Measurements from ENCODE around the gene SLC35F3. TPM values are rescaled to one million over a fixed set of nuclear protein-coding genes. Genes with fewer than 3 reads are reported as not detected.

The SLC35F3 gene
- total and polyA plus RNA-seq, 9 of the 15 experiments (the other 6 are each of a cell fraction or from before 2014, with no cell fraction given), result 0.04 to 0.07 (median 0.04) TPM; not detected in 6

- TF ChIP-seq IRF1 (CRISPR knock-in tag; IDR thresholded peaks at IDR 0.05; ENCODE audit: borderline replicate concordance), result peak; percentile 81; the same call in 1 of the 2 replicates
- no peak for TF ChIP-seq NR0B1 (IDR thresholded peaks at IDR 0.05; ENCODE audit: partially characterized antibody)
- TF ChIP-seq XRCC3 (IDR thresholded peaks at IDR 0.05), result no peak
- peak; percentile 88 for TF ChIP-seq SPI1 (IDR thresholded peaks at IDR 0.05; ENCODE audit: borderline replicate concordance, low read depth, low read length)
- peak; percentile 70; the same call in 1 of the 2 replicates for TF ChIP-seq SMAD4 (CRISPR knock-in tag; conservative IDR thresholded peaks at IDR 0.05)
- TF ChIP-seq MEF2D (tag; conservative IDR thresholded peaks at IDR 0.05; ENCODE audit: low read depth), result peak; percentile 60
- peak; percentile 6 for TF ChIP-seq PRDM10 (IDR thresholded peaks at IDR 0.05; ENCODE audit: partially characterized antibody)
- TF ChIP-seq CREB3L1 (IDR thresholded peaks at IDR 0.05; ENCODE audit: borderline replicate concordance, low read depth), result peak; percentile 92
- TF ChIP-seq TBP (optimal IDR thresholded peaks at IDR 0.05; ENCODE audit: low read depth, low read length), result peak; percentile 96
- TF ChIP-seq PCBP2 (IDR thresholded peaks at IDR 0.05; ENCODE audit: low read depth, low read length, poor library complexity, severe bottlenecking), result no peak
- peak; percentile 43; the same call in 1 of the 2 replicates for TF ChIP-seq CUX1 (CRISPR knock-in tag; IDR thresholded peaks at IDR 0.05)
- TF ChIP-seq ELF2 (CRISPR knock-in tag; IDR thresholded peaks at IDR 0.05), result peak; percentile 80
- peak; percentile 97 for TF ChIP-seq NCOA1 (IDR thresholded peaks at IDR 0.05; ENCODE audit: low read depth)
Measured at GRCh38 chr1:234373064-234373958, 468.8 kb downstream of the SLC35F3 start, which contains the start of gene COA6 (continued).

All from K562 (cell line).